H9 (cell line): ENCODE data around the gene MRPS11. TPM values are rescaled to one million over a fixed set of nuclear protein-coding genes. Genes with fewer than 3 reads are reported as not detected.

ENCODE experiments used
- DNase-seq: peaks from one replicate; pipeline ENCODE4 v3.0.0-alpha.2; 2017
- H2AFZ ChIP-seq: one replicate; pipeline ENCODE4 v1.6.1; 2013; ENCODE audit warnings: mild to moderate bottlenecking, low read length, control low read depth, moderate library complexity
- H2AK5ac ChIP-seq: 2 replicates; pipeline ENCODE4 v1.6.1; 2013; ENCODE audit warnings: low read length, control low read depth, mixed read lengths; ENCODE audit not compliant: insufficient read length
- H2BK120ac ChIP-seq: one replicate; pipeline ENCODE4 v1.6.1; 2013; ENCODE audit warnings: low read depth, mild to moderate bottlenecking, low read length, control low read depth, inconsistent platforms; ENCODE audit not compliant: poor library complexity, severe bottlenecking
- H2BK12ac ChIP-seq: 2 replicates; pipeline ENCODE4 v1.6.1; 2013; ENCODE audit warnings: low read length, control low read depth, mixed read lengths, low read depth; ENCODE audit not compliant: insufficient read length
- H2BK15ac ChIP-seq: 2 replicates; pipeline ENCODE4 v1.6.1; 2013; ENCODE audit warnings: low read depth, low read length, control low read depth
- H2BK20ac ChIP-seq: one replicate; pipeline ENCODE4 v1.6.1; 2013; ENCODE audit warnings: low read depth, mild to moderate bottlenecking, low read length, control low read depth, inconsistent platforms; ENCODE audit not compliant: poor library complexity, severe bottlenecking
- H2BK5ac ChIP-seq: 2 replicates; pipeline ENCODE4 v1.6.1; 2013; ENCODE audit warnings: low read length, control low read depth, mixed read lengths; ENCODE audit not compliant: insufficient read length
- H3K14ac ChIP-seq: 2 replicates; pipeline ENCODE4 v1.6.1; 2013; ENCODE audit warnings: low read length, control low read depth; ENCODE audit not compliant: insufficient read depth
- H3K18ac ChIP-seq: 2 replicates; pipeline ENCODE4 v1.6.1; 2013; ENCODE audit warnings: low read depth, mild to moderate bottlenecking, mixed read lengths, low read length, control low read depth; ENCODE audit not compliant: insufficient read length
- H3K23ac ChIP-seq: 2 replicates; pipeline ENCODE4 v1.6.1; 2013; ENCODE audit warnings: low read length, control low read depth, mixed read lengths, low read depth; ENCODE audit not compliant: insufficient read length
- H3K23me2 ChIP-seq: 2 replicates; pipeline ENCODE4 v1.6.1; 2013; ENCODE audit warnings: low read depth, mild to moderate bottlenecking, mixed read lengths, low read length, control low read depth; ENCODE audit not compliant: insufficient read length, poor library complexity, severe bottlenecking
- H3K27ac ChIP-seq: 2 replicates; pipeline ENCODE4 v1.5.1; 2013; ENCODE audit warnings: low read length, control low read depth, mixed read lengths, low read depth; ENCODE audit not compliant: insufficient read length
- H3K27me3 ChIP-seq: 2 replicates; pipeline ENCODE4 v1.6.1; 2013; ENCODE audit warnings: low read length, control low read depth, inconsistent platforms; ENCODE audit not compliant: insufficient read depth
- H3K4ac ChIP-seq: 2 replicates; pipeline ENCODE4 v1.6.1; 2013; ENCODE audit warnings: low read depth, mild to moderate bottlenecking, control low read depth, inconsistent platforms, low read length, moderate library complexity
- H3K4me1 ChIP-seq: 2 replicates; pipeline ENCODE4 v1.6.1; 2013; ENCODE audit warnings: low read length, control low read depth, inconsistent platforms; ENCODE audit not compliant: insufficient read depth
- H3K4me2 ChIP-seq: 2 replicates; pipeline ENCODE4 v1.6.1; 2013; ENCODE audit warnings: low read length, control low read depth, mixed read lengths; ENCODE audit not compliant: insufficient read length, insufficient read depth
- H3K56ac ChIP-seq: 2 replicates; pipeline ENCODE4 v1.6.1; 2013; ENCODE audit warnings: low read depth, mild to moderate bottlenecking, mixed read lengths, low read length, control low read depth; ENCODE audit not compliant: insufficient read length
- H3K79me1 ChIP-seq: 2 replicates; pipeline ENCODE4 v1.6.1; 2013; ENCODE audit warnings: low read depth, mild to moderate bottlenecking, moderate library complexity, low read length, control low read depth, inconsistent platforms; ENCODE audit not compliant: insufficient read depth, poor library complexity, severe bottlenecking
- H3K79me2 ChIP-seq: 2 replicates; pipeline ENCODE4 v1.6.1; 2013; ENCODE audit warnings: low read length, control low read depth, inconsistent platforms; ENCODE audit not compliant: insufficient read depth
- H3K9ac ChIP-seq: 2 replicates; pipeline ENCODE4 v1.6.1; 2013; ENCODE audit warnings: low read length, control low read depth, mixed read lengths; ENCODE audit not compliant: insufficient read length; ENCODE audit errors: extremely low read depth
- H3K9me3 ChIP-seq: one replicate; pipeline ENCODE4 v1.6.1; 2013; ENCODE audit warnings: low read depth, low read length, inconsistent platforms; ENCODE audit not compliant: control insufficient read depth
- H3T11ph ChIP-seq: one replicate; pipeline ENCODE4 v1.6.1; 2013; ENCODE audit warnings: mild to moderate bottlenecking, low read length, control low read depth, inconsistent platforms
- H4K20me1 ChIP-seq: one replicate; pipeline ENCODE4 v1.6.1; 2013; ENCODE audit not compliant: control insufficient read depth, insufficient read length, insufficient read depth
- H4K5ac ChIP-seq: 2 replicates; pipeline ENCODE4 v1.6.1; 2013; ENCODE audit warnings: low read depth, mild to moderate bottlenecking, mixed read lengths, low read length, control low read depth; ENCODE audit not compliant: insufficient read length
- H4K8ac ChIP-seq: replicated peaks from 2 replicates; pipeline ENCODE4 v1.6.1; 2013; ENCODE audit warnings: low read length, control low read depth, mixed read lengths, low read depth; ENCODE audit not compliant: insufficient read length
- H4K91ac ChIP-seq: 2 replicates; pipeline ENCODE4 v1.6.1; 2013; ENCODE audit warnings: low read depth, mild to moderate bottlenecking, moderate library complexity, mixed read lengths, low read length, control low read depth; ENCODE audit not compliant: insufficient read length
- H3K27ac Mint-ChIP-seq, 3 experiments: 2 replicates in 2 of 3; 3 replicates in 1 of 3; pipeline ENCODE4 v1.8.0; 2020 to 2021; ENCODE audit warnings: mixed read lengths in 3 of 3, mild to moderate bottlenecking in 1 of 3, moderate library complexity in 1 of 3
- H3K27me3 Mint-ChIP-seq: 2 replicates; pipeline ENCODE4 v1.8.0; 2021; ENCODE audit warnings: low read depth, mild to moderate bottlenecking, moderate library complexity, mixed read lengths
- H3K36me3 Mint-ChIP-seq, 3 experiments: 2 replicates in 2 of 3; 3 replicates in 1 of 3; pipeline ENCODE4 v1.8.0; 2020 to 2021; ENCODE audit warnings: low read depth in 3 of 3, mixed read lengths in 3 of 3; ENCODE audit not compliant: insufficient read depth in 1 of 3
- H3K4me1 Mint-ChIP-seq, 2 experiments: 2 replicates each; pipeline ENCODE4 v1.8.0; 2020; ENCODE audit warnings: mixed read lengths in 2 of 2
- H3K4me3 Mint-ChIP-seq, 2 experiments: 2 replicates in 1 of 2; 3 replicates in 1 of 2; pipeline ENCODE4 v1.8.0; 2020 to 2021; ENCODE audit warnings: mild to moderate bottlenecking in 2 of 2, mixed read lengths in 2 of 2, moderate library complexity in 1 of 2
- H3K9me3 Mint-ChIP-seq, 2 experiments: 2 replicates in 1 of 2; 3 replicates in 1 of 2; pipeline ENCODE4 v1.8.0; 2020; ENCODE audit warnings: mild to moderate bottlenecking in 2 of 2, mixed read lengths in 2 of 2, moderate library complexity in 1 of 2
- CTCF ChIP-seq: fragments of 200-600 bp; sonication (generic); conservative IDR thresholded peaks from 3 replicates; pipeline ENCODE4 v1.8.0; 2021; ENCODE audit warnings: antibody characterized with exemption, mild to moderate bottlenecking
- WGBS: extraction: QIAGEN DNeasy Blood & Tissue Kit; methylation state at CpG from one replicate; pipeline ENCODE4 v1.1.7; 2013; ENCODE audit warnings: missing lambda C conversion rate, low lambda C conversion rate, mixed read lengths; ENCODE audit not compliant: insufficient read length; ENCODE audit errors: extremely low coverage; 5-methylcytosine and 5-hydroxymethylcytosine counted together
- total RNA-seq: library from RNA; stranded (reverse); gene quantifications from 2 replicates; pipeline ENCODE4 v1.2.1, GENCODE V29; 2021

The MRPS11 gene
- total RNA-seq, 1 experiment from 2014 or later: 54.5 TPM

GRCh38 chr15:88423331-88423730 is 44.2 kb upstream of the MRPS11 start:
- no peak overlapping the region for H4K5ac ChIP-seq
- no peaks in the 10 kb centered on the region for H3K79me2 ChIP-seq
- Mint-ChIP-seq H3K36me3 (no peaks in the 10 kb centered on the region), H3K27ac (no peak overlapping the region), H3K4me3 (no peak overlapping the region), H3K4me1 (no peaks in the 10 kb centered on the region), H3K27me3 (peaks cover 33% of the 10 kb centered on the region), H3K9me3 (no peaks in the 10 kb centered on the region)
- H3K4ac ChIP-seq: no peak overlapping the region
- no peak overlapping the region for H3K23ac ChIP-seq
- no peak overlapping the region for H3K56ac ChIP-seq
- no peak overlapping the region for H3T11ph ChIP-seq
- H3K23me2 ChIP-seq: no peaks in the 10 kb centered on the region
- no peaks in the 10 kb centered on the region for H3K9me3 ChIP-seq
- no CpG with 5 or more reads among the region's 8 CpGs for WGBS
- H2AK5ac ChIP-seq: no peak overlapping the region
- H3K27me3 ChIP-seq: no peaks in the 10 kb centered on the region
- H2AFZ ChIP-seq: no peak overlapping the region
- no peak overlapping the region for H2BK15ac ChIP-seq
- no peak overlapping the region for H3K18ac ChIP-seq
- H4K8ac ChIP-seq: no peak overlapping the region
- H4K91ac ChIP-seq: no peak overlapping the region
- DNase-seq: no peak
- H2BK12ac ChIP-seq: no peak overlapping the region
- no peak overlapping the region for H3K4me2 ChIP-seq
- H4K20me1 ChIP-seq: no peaks in the 10 kb centered on the region
- H3K9ac ChIP-seq: no peak overlapping the region
- H2BK120ac ChIP-seq: no peak overlapping the region
- no peak overlapping the region for H3K27ac ChIP-seq
- no peaks in the 10 kb centered on the region for H3K79me1 ChIP-seq
- H2BK20ac ChIP-seq: no peak overlapping the region
- no peak overlapping the region for H3K14ac ChIP-seq
- TF ChIP-seq CTCF: no peak
- H2BK5ac ChIP-seq: no peak overlapping the region
- no peaks in the 10 kb centered on the region for H3K4me1 ChIP-seq
